GM19238 (cell line): Measurements from ENCODE around the gene GKAP1.
A peak's percentile ranks its signal among the peaks of the same experiment; 100 is the strongest.
"Not testable (repeated sequence)": the region's sequence is repeated elsewhere in the genome, so short reads cannot be mapped to it uniquely, and the experiment has no call there.

Source experiments
- DNase-seq: peaks from one replicate; pipeline ENCODE4 v3.0.0; 2011; ENCODE audit warnings: low spot score; ENCODE audit not compliant: insufficient read length

GKAP1 gene

GRCh38 chr9:83817356-83818278, at the start of gene GKAP1:
Gene GKAP1, minus strand, starts transcription at chr9:83817769. Its CDS starts 11,252 bp downstream, at chr9:83806517.
- DNase-seq: peak; percentile 50

GRCh38 chr9:83849895-83850294, 32.3 kb upstream of the GKAP1 start:
- not testable (repeated sequence) for DNase-seq

- not testable (repeated sequence) for DNase-seq
Observed at GRCh38 chr9:83837070-83837643, 19.6 kb upstream of the GKAP1 start.

- DNase-seq: not testable (repeated sequence)
Observed at GRCh38 chr9:83830426-83831071, 13.0 kb upstream of the GKAP1 start.

GRCh38 chr9:83824986-83825623, 7.5 kb upstream of the GKAP1 start:
- not testable (repeated sequence) for DNase-seq

- DNase-seq: peak; percentile 1
Observed at GRCh38 chr9:83817011-83817355, 586 bp downstream of the GKAP1 start.

- DNase-seq: not testable (repeated sequence)
Observed at GRCh38 chr9:83815120-83815519, 2.4 kb downstream of the GKAP1 start.

- DNase-seq: not testable (repeated sequence)
Observed at GRCh38 chr9:83809213-83809612, 8.4 kb downstream of the GKAP1 start.

- DNase-seq: not testable (repeated sequence)
Observed at GRCh38 chr9:83804454-83804853, 13.1 kb downstream of the GKAP1 start.

- not testable (repeated sequence) for DNase-seq
Observed at GRCh38 chr9:83803941-83804340, 13.6 kb downstream of the GKAP1 start.

GRCh38 chr9:83800236-83801033, 17.1 kb downstream of the GKAP1 start:
- no peak for DNase-seq

GRCh38 chr9:83794051-83794450, 23.5 kb downstream of the GKAP1 start:
- DNase-seq: peak; percentile 4

- no peak for DNase-seq
Observed at GRCh38 chr9:83792746-83793145, 24.8 kb downstream of the GKAP1 start.

- no peak for DNase-seq
Observed at GRCh38 chr9:83778164-83778563, 39.4 kb downstream of the GKAP1 start.

- DNase-seq: no peak
Observed at GRCh38 chr9:83775932-83776331, 41.6 kb downstream of the GKAP1 start.

GRCh38 chr9:83772860-83773259, 44.7 kb downstream of the GKAP1 start:
- DNase-seq: no peak

GRCh38 chr9:83765376-83765775, 52.2 kb downstream of the GKAP1 start:
- no peak for DNase-seq

GRCh38 chr9:83754383-83754977, 63.1 kb downstream of the GKAP1 start:
- DNase-seq: no peak

- DNase-seq: no peak
Observed at GRCh38 chr9:83749706-83750105, 67.9 kb downstream of the GKAP1 start.

- no peak for DNase-seq
Observed at GRCh38 chr9:83744206-83744605, 73.4 kb downstream of the GKAP1 start.
